HuH-7 (cell line): ENCODE results near the gene CEACAM21.

ENCODE experiments used
- DNase-seq: peaks from one replicate; pipeline ENCODE4 v3.0.0; 2011; ENCODE audit warnings: low spot score

Gene CEACAM21

DNA sequence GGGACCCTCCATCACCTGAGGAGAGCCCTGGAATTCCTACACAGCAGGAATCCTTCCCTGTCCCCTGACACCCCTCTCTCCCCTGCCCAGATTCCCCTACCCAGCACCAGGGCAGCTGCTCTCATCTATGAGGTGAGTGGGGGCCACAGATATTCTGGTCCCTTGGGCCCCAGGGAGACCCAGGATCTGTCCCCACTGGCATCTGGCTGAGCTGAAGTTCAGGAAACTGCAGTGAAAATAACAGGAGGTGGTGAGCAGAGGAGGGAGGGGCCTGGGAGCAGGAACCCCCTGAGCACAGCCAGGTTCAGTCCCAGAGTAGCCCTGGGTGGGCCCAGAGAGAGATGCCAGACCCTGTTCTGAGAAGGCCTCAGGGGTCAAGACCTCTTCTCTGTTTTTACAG lies 10.1 kb downstream of the CEACAM21 start:
- DNase-seq = no peak

DNA sequence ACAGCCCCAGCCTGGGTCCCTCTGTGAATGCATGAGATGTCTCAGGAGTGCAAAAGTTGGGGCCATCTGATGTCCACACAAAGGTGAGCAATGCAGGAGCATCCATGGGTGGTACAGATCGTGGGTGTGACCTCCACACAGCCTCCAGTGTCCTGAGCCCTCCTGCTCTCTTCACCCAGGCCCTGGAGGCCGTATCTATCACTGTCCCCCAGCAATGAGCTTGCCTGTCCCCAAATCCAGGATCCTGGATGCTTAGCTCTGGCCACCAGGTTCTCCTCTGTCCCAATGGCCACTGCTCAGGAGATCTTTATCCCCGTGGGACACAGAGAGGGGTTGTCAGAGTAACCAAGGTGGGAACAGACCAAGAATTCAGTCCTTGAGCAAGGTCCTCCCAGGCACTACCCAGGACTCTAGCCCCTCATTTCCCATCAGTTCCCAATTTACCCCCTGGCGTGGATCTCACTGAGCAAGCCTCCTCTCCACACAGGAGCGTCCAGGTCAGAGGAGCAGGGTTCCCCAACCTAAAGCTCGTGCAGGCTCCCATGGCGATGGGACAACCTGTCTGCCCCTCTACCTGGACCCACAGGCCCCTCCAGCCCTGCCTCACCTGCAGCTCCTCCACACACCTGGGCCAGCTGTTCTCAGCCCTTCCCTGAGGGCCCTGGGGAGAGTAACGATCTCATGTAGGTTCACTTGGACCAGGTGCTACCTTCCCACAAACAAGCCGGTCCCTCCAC lies 11.3 kb downstream of the CEACAM21 start:
- DNase-seq = no peak

DNA sequence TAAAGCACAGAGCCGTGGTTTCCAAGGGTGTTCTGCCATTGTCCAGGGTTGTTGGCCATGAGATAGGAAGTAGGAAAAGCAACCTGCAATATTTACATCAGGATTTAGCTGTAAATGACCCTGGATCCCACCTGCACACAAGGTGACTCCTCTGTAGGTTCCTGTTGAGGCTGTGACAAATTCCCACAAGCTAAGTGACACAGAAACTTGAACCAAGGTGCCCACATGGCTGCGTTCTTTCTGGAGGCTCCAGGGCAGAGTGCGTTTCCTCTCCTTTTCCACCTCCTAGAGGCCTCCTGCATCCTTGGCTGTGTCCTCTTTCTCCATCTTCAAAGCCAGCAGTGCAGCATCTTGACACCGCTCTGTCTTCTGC lies 11.9 kb downstream of the CEACAM21 start:
- no peak for DNase-seq

DNA sequence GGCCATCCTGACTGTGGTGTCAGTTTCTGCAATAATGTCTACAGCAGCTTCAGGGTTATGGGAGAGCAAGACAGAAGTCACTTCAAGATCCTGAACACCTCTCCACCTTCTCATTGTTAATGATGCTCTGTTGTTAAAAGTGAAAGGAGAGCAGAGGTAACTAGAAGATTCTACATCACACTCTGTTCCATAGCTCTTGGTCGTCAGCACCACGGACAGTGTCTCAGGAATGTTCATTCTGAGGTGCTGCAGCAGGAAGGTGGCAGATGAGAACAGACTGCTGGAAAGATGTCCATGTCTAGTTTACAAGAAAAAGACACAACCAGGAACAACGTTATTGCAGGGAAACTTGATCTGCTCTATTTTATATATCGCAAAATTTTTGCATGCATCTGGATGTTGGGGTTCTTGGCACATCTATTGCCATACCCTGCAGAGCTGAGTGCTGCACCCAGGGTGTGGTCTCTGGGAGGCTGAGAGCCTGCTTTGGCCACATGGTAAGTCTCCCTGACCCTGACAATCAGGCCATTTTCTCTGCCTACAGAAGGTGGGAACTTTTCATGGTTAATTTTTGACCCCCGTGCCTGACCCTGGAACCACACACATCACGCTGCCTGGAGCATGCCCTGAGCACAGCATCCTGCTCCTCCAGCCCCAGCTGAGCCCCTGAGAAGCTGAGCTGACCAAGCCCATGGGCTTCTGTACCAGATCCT lies 12.7 kb downstream of the CEACAM21 start:
- peak; percentile 32 for DNase-seq

DNA sequence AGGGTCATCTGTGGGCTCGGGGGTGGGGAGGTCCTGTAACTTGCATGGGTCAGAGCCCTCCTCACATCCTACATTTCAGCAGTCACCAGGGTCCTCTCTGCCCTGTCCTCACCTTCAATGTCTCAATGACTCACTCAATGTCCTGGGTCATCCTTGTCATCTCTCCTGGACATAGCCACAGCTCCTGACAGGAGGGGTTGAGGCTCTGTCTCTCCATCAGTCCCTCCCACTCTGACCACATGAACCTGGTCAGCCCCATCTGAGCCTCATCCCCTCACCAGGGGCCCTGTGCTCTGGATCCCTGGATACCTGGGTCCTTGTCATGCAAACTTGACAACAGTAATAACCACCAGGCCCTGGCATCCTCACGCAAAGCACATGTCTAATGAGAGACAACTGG lies 13.4 kb downstream of the CEACAM21 start:
- no peak for DNase-seq

DNA sequence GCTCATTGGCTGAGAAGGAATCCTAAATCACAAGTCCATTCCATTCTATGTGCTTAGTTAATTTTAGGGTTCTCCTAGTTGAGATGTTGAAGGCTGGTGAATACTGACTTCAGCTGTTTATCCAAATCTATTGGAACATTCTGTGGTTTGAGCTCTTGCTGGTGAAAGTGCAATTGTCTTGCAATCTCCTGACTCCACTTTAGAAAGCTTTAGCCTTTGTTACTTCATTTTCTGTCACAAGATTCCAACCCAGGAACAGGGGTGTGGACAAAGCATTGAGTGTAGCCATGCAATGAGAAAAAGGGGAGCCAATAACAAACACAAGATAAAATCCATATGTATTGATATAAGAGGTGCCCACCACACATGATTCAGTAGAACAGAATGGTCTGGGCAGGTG lies 15.0 kb downstream of the CEACAM21 start:
- DNase-seq = no peak

DNA sequence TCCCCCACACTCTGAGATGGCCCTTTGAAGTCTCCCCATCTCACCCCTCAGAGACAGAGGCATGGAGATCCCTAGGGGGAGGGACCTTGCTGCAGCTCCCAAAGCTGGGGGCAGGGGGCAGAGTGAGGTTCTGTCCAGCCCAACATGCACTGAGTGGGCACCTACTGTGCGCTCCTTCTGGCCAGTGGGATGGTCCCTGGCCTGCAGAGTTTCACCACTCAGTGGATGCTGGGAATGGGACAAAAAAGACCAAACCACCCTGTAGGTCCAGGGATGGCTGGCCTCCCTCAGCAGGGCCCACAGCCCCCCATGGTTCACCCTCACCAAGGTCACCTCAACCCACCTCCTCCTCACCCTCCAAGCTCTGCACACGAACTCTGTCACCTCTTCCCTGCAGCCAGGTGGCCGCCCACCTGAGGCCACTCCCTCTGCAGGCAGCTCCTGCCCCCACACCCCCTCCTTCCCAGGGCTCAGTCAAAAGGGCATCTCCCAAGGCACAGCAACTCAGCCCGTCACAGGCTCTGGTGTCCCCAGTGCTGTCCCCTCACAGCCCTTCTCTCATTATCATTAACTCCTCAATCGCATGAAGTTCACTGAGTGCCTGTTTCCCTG lies 16.1 kb downstream of the CEACAM21 start:
- no peak for DNase-seq

DNA sequence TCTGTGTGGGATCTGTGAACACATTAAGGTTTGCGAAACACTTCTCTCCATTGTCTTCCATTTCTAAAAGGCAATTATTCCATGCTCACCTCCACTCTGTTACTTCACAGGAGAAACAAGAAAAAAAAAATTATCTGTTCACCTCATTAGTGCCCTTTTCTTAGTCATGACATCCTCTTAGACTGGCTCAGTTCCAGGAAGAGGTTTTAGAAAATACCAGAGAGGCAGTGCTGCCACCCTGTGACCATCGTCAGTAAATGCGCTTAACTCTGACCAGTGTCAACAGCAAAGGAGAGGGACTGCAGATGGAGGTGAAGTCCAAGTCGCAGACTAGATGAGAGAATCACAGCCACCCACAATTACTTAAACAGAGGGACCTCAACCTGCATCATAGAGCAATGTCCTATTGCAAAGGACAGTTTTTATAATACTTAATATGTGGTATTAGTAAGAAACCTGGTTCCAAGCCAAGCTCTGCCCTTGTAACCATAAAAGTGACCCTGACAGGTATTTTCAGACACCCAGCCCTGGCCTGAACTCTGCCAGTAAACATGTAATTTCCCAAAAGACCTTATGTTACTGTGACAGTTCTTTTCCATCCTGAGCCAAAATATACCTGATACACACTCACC lies 19.4 kb downstream of the CEACAM21 start:
- peak; percentile 69 for DNase-seq

DNA sequence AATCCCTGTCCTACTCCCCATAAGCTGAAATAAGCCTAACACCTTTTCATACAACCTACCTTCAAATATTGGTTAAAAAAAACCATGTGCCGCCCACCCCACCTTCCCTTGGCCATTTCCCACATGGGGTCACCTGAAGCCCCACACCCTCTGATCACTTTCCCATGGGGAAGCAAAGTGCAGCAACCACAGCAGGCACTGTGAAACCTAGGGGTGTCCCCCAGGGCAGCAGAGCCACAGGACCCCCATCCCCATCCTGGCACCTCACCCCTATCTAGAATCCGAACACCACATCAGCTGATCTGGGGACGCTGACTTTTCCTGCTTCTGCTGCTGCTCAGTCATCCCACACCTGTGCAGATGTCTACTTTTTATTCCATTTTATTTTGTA lies 19.9 kb downstream of the CEACAM21 start:
- no peak for DNase-seq

DNA sequence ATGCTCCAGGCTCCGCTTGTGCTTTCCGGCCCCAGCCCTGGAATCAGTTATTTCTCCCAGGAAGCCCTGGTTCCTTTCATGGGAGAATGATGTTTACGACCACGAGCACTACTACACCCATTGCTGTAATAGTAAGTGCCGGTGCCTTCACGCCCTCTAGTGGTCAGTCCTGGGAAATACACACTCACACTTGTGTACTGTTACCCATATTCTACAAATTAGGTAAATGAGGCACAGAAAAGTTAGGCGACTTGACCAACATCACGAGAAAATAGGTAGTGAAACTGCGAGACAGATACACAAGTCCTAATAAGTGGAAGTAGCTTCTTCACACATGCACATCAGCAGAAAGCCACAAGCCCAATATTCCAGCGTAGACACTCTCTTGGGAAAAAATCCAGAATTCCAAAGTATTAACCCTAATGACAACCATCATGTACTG lies 21.7 kb downstream of the CEACAM21 start:
- DNase-seq = peak; percentile 86

DNA sequence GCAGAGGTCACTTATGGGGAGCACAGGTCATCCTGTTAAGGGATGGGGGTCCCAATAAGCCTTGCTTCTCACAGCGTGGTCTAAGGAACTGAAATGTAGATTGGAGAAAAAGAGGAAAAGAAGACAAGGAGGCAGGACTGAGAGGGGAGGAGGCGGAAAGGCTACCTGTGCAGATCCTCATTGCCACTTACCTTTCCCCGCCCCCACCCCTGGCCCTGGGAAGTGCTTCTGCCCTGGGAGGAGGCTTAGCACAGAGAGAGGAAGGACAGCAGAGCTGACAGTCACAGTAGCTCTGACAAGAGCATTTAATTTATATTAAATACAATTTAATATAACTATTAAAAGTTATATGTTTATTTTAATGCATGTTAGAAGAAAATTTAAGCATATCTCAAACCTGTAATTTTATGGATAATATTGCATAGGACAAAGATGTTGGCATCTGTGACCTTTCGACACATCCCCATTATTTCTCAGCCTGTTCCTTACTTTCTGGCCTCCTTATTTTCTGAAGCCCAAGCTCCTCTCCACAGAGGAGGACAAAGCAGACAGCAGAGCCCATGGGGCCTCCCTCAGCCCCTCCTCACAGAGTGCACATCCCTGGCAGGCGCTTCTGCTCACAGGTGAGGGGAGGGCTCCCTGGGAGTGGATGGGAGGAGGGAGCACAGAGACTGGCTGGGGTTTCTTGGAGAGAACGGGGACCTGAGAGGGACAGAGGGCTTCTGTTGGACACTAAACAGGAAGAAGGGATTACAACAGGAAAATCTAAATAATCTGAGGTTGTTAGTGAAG lies 23.4 kb downstream of the CEACAM21 start:
- no peak for DNase-seq

DNA sequence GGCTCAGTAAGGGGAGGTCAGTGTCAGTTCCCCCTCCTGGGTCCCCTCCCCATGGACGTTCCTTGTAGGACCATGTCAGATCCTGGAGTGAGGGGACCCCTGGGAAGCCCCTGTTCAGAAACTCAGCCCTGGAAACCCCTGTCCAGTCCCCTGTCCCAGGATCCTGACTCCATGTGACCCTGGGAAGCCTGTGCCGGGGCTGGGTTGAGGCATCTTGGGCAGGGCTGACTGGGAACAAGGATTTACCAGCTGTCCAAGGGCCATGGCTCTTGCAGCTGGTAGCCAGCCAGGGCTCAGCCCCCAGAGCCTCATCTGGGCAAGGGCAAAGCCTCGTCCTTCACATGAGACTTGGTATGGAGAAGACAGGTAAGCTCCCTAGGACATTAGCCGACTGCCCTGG lies 25.8 kb downstream of the CEACAM21 start:
- DNase-seq = no peak

DNA sequence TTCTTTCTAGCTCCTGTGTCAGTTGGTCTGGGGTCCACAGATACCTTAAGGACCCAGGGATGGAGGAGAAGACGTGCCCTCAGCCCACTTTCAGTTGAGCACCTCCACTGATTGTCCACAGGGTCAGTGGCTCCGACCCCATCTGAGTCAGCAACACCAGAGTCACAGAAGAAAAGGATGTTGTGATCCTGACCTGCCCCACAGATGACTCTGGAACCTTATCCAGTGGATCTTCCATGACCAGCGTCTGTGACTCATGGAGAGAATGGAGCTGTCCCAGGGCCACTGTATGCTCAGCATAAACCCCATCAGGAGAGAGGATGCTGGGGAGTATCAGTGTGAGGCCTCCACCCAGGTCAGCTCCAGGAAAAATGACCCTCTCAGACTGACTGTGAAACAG lies 28.9 kb downstream of the CEACAM21 start:
- DNase-seq = no peak

DNA sequence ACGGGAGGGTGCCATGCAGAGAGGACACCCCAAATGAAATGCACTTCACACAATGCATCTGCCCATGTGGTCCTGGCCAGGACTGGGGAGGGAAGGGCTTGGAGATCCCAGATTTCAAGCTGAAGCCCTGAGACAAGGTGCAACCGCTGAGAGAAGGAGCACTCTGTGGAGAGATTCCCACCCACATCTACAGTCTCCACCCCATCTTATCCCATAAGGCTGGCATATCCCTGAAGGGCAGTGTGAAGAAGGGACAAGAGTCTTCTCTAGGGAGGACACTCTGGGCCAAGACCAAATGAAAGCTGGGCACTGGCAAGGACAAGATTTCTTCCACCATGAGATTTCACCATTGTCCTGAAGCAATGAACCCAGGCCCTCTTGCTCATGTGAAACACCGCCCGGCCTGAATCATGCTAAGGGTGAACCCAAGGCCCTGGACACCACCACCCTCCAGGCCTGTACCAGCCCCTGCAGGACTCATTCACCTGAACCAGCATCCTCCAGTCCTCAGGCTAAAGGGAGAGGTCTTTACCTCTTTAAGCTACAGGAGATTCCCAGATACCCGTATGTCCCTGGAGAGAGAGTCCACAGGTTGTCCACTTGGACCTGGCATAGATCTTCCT lies 30.4 kb downstream of the CEACAM21 start:
- DNase-seq = no peak

DNA sequence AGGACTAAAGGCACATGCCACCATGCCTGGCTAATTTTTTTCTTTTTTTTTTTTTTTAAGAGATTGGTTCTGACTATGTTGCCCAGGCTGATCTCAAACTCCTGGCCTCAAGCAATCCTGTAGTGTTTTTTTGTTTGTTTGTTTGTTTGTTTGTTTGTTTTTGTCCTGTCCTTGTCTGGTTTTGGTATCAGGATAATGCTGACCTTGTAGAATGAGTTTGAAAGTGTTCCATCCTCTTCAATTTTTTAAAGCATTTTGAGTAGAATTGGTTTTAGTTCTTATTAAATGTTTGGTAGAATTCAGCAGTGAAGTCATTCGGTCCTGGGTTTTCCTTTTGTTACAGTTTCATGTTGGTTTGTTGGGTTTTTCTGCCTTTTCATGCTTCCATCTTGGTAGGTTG lies 31.7 kb downstream of the CEACAM21 start:
- DNase-seq = no peak

DNA sequence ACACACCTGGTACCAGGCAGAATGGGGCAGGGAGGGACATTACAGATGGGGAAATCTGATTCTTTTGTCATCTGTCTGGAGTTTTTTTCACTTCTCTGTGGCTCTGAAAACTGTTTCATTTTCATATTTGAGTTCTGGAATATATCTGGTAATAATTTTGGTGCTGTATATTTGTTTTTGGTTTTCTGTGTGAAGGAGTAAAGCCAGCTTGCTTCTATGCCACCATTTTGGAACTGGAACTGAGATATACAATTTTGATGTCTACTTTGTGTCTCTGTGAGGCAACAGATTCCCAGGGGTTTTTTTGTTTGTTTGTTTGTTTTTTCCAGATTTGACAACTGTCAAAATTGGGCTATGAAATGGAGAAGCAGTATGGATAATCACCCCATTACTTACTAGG lies 34.8 kb downstream of the CEACAM21 start:
- DNase-seq = no peak

DNA sequence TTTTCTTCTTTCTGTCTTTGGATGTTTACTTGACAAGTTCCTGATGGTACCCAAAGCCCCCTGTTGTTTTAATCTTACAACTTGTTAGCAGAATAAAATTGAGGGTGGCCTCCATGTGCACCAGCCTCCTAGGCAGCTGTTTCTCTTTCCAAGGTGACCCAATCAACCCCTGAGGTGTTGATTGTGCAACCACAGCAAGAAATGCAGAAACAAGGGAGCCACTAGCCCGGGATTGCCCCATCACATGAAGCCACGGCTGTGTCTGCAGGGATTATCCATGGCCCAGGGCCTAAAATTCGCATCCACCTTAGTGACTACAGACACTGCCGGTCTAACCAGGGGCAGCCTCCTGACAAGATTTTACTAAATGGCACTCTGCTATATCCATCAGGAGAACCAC lies 36.5 kb downstream of the CEACAM21 start:
- no peak for DNase-seq

DNA sequence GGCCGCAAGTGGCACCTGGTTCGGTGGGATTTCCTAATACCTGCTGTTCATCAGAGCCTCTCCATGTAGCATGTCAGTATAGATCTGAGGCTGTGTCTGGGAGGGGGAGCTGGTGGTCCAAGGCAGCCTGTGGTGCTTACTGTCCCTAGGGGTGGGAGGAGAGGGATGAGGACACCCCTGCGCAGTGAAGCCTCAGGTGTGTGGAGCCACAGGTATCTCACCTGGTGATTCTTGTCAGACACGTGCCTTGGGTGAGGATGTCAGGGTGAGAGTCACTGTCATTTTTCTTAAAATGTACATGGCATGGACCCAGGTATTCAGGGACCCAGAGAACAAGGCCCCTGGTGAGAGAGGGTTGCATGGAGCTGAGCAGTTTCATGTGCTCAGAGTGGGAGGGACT lies 39.2 kb downstream of the CEACAM21 start:
- DNase-seq = no peak

DNA sequence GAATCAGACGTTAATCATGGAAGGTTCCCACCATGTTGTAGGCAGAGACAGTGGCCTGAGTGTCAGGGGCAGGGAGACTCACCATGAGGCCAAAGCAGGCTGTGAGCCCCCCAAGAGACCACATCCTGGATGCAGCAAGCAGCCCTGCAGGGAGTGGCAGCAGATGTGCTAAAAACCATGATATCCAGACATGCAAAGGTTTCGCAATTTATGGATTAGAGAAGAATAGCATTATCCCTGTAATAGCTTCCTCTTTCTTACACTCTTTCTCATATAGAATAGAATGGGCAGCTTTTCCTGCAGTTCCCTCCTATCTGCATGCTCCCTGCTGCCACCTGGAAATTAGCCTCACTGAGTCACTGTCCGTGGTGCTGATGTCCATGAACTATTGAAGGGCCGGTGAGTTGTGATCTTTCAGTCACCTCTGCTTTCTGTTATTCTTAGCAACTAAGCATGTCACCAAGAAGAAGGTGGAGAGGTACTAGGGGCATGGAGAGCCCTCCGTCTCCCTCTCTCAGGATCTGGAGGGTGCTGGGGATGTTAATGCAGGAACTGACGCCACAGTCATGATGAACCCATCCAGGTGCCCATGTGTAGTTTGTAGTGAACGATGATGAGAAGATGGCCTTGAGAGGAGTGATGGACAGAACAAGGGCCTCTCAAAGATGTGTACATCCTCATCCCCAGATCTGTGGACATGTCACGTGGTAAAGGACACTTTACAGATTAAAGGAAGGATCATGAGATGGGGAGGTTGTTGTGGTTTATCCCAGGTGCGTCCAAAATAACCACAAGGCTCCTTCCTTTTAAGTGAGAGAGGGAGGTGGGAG lies 41.0 kb downstream of the CEACAM21 start:
- peak; percentile 44 for DNase-seq

DNA sequence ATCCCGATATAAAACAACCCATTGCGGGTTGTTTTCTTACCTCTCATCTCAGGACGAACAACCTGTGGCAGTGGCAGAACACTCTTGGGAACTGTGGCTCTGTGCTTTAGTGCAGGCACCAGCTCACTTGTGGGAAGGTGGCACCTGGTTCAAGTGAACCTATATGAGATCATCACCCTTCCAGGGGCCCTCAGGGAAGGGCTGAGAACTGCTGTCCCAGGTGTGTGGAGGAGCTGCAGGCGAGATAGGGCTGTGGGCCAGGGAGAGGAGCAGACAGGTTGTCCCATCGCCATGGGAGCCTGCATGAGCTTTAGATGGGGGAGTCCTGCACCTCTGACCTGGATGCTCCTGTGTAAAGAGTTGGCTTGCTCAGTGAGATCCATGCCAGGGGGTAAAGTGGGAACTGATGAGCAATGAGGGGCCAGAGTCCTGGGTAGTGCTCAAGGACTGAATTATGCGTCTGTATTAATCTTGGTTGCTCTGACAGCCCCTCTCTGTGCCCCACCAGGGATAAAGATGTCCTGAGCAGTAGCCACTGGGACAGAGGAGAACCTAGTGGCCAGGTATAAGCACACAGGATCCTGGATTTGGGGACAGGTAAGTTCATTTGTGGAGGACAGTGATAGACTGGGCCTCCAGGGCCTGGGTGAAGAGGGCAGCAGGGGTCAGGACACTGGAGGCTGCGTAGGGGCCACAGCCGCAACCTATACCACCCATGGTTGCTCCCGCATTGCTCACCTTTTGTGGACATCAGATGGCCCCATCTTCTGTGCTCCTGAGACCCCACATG lies 42.2 kb downstream of the CEACAM21 start:
- DNase-seq = no peak
